Measurements from ENCODE around the gene BABAM1. TPM values are rescaled to one million over a fixed set of nuclear protein-coding genes. Genes with fewer than 3 reads are reported as not detected.

The BABAM1 gene
- total and polyA plus RNA-seq, 2 of the 4 experiments (the other 2 are of a cell fraction) = 95.1 to 101 TPM

DNA sequence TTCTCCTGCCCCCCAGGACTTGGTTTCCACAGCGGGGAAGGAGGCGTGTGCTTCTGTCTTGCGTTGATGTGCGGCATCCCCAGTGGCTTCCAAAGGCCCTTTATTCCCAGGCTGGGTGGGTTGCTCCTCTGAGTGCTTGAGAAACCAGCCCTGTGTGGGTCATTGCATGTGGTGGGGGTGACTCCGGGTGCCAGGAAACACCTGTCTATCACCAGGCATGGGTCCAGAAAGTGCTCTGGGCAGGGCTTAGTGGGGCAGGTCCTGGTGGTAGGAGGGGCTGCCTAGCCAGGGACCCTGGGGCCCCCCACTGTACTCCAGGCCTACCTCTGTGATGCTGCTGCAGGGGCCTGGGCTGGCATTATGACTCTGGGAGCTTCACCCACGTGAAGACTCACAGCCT is 51.7 kb downstream of the BABAM1 start:
- H3K4me1 ChIP-seq (ENCODE audit: control insufficient read depth, insufficient read depth, low read length) = no peaks in the 10 kb centered on the region
- no peak for ATAC-seq (ENCODE audit: low read depth)

More for the DNA sequence above, 51.7 kb downstream of the BABAM1 start:
- no TSS peak for BruUV-seq (replicated peaks)
- Histone ChIP-seq H3K27ac (ENCODE audit: insufficient read depth, low read length) (no peak overlapping the region), H3K9me1 (ENCODE audit: insufficient read depth, low read length) (no peaks in the 10 kb centered on the region), H3K4me3 (ENCODE audit: insufficient read depth, low read depth, low read length) (no peak overlapping the region), H2AK9ac (replicated peaks; ENCODE audit: low read depth, low read length, poor library complexity) (no peak overlapping the region), H4K91ac (ENCODE audit: insufficient read depth, low read depth, low read length) (no peak overlapping the region), H3K4ac (ENCODE audit: low read depth, low read length) (no peak overlapping the region), H2AK5ac (ENCODE audit: low read depth, low read length) (no peak overlapping the region), H2BK5ac (ENCODE audit: low read depth, low read length, poor library complexity, severe bottlenecking) (no peak overlapping the region), H3K14ac (replicated peaks; ENCODE audit: low read depth, low read length) (no peak overlapping the region), H3K18ac (ENCODE audit: low read depth, low read length) (no peak overlapping the region), H3K23ac (ENCODE audit: low read depth, low read length) (no peak overlapping the region), H3K27me3 (ENCODE audit: control insufficient read depth, insufficient read depth, low read length) (no peaks in the 10 kb centered on the region), H2BK120ac (ENCODE audit: low read depth, low read length) (no peak overlapping the region), H2AFZ (replicated peaks; ENCODE audit: low read length, poor library complexity) (no peak overlapping the region), H4K5ac (ENCODE audit: low read depth, low read length) (no peak overlapping the region), H2BK20ac (ENCODE audit: low read depth, low read length) (no peak overlapping the region), H4K20me1 (ENCODE audit: insufficient read depth, low read length) (peaks cover 8% of the 10 kb centered on the region; the same call in 1 of the 2 replicates), H4K8ac (ENCODE audit: low read depth in 2 of 2, low read length in 2 of 2) (no peak overlapping the region), H3K56ac (ENCODE audit: extremely low read depth, insufficient read depth, low read length) (no peak overlapping the region), H3K9me3 (ENCODE audit: control insufficient read depth, insufficient read depth, low read length) (no peaks in the 10 kb centered on the region), H3K36me3 (ENCODE audit: control insufficient read depth, insufficient read depth, low read length) (peaks cover 56% of the 10 kb centered on the region), H3K4me2 (ENCODE audit: low read depth, low read length) (no peak overlapping the region), H3K79me1 (ENCODE audit: low read depth in 1 of 2, low read length in 2 of 2) (peaks cover 15 to 25% of the 10 kb centered on the region in 2 experiments), H2BK15ac (ENCODE audit: low read depth, low read length) (no peak overlapping the region), H3K9ac (ENCODE audit: low read depth, low read length) (no peak overlapping the region)
- in situ Hi-C loops (cut with MboI; ENCODE audit: low sequenced_read_pairs) = no loop called here
- WGBS, 2 experiments (ENCODE audit: extremely low coverage in 2 of 2, insufficient read length in 1 of 2) = 60% methylated on average over 1 of the region's 6 CpGs; no CpG with 5 or more reads in 1 of the 2 experiments
- DNase-seq = no peak
- dilution Hi-C loops (cut with HindIII; ENCODE audit: low sequenced_read_pairs, unreplicated experiment) = no loop called here
- intact Hi-C loops (cut with micrococcal nuclease) = no loop called here
- TF ChIP-seq SMC3 (IDR thresholded peaks at IDR 0.05; ENCODE audit: low read depth, low read length) (no peak), BHLHE40 (IDR thresholded peaks at IDR 0.05; ENCODE audit: low read depth, low read length) (no peak), RFX5 (IDR thresholded peaks at IDR 0.05; ENCODE audit: low read depth, low read length) (no peak), MXI1 (IDR thresholded peaks at IDR 0.05; ENCODE audit: borderline replicate concordance, low read depth, low read length) (no peak), CEBPB (IDR thresholded peaks at IDR 0.05; ENCODE audit: low read depth, low read length) (no peak), RAD21 (IDR thresholded peaks at IDR 0.05; ENCODE audit: low read length) (no peak), FOS (IDR thresholded peaks at IDR 0.05; ENCODE audit: low read depth, low read length) (no peak), RCOR1 (IDR thresholded peaks at IDR 0.05; ENCODE audit: insufficient replicate concordance, low read length) (no peak), MAZ (IDR thresholded peaks at IDR 0.05; ENCODE audit: borderline replicate concordance, low read depth, low read length) (no peak), NFE2L2 (IDR thresholded peaks at IDR 0.05; ENCODE audit: low read depth, low read length) (no peak), MAFK (IDR thresholded peaks at IDR 0.05; ENCODE audit: low read depth, low read length) (no peak), POLR2A (IDR thresholded peaks at IDR 0.05; ENCODE audit: low read depth, low read length) (no peak)
- TF ChIP-seq, protein P1, sequence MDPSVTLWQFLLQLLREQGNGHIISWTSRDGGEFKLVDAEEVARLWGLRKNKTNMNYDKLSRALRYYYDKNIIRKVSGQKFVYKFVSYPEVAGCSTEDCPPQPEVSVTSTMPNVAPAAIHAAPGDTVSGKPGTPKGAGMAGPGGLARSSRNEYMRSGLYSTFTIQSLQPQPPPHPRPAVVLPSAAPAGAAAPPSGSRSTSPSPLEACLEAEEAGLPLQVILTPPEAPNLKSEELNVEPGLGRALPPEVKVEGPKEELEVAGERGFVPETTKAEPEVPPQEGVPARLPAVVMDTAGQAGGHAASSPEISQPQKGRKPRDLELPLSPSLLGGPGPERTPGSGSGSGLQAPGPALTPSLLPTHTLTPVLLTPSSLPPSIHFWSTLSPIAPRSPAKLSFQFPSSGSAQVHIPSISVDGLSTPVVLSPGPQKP (IDR thresholded peaks at IDR 0.05; ENCODE audit: borderline replicate concordance, low read depth, low read length) = no peak
- POLR2A ChIA-PET (ENCODE audit: unreplicated experiment) = no interaction called here
- CTCF ChIA-PET = no interaction called here
